Calu3 (cell line): ENCODE data around the gene LYZL6. TPM values are rescaled to one million over a fixed set of nuclear protein-coding genes. Genes with fewer than 3 reads are reported as not detected.

Source experiments
- Bru-seq: library from RNA; stranded (reverse); fragments of 400-500 nt; gene quantifications from one replicate; lab custom pipeline; 2021; lab: Mats Ljungman, UMichigan
- BruChase-seq, 2 experiments: library from RNA; stranded (reverse); fragments of 400-500 nt; gene quantifications; one replicate each; lab custom pipeline; 2021; lab: Mats Ljungman, UMichigan
- BruUV-seq: library from RNA; stranded (reverse); fragments of 400-500 nt; replicated peaks from 2 replicates; lab custom pipeline; 2021; lab: Mats Ljungman, UMichigan
- CTCF ChIA-PET: fragments of 300-600 bp; sonication (Branson Sonifier 250); formaldehyde crosslinking; loops from one replicate; lab custom pipeline; 2022; ENCODE audit warnings: antibody characterized with exemption; lab: Charles Lee
- DNase-seq: peaks from one replicate; pipeline ENCODE4 v3.0.0; 2022
- H3K27ac Mint-ChIP-seq: one replicate; pipeline ENCODE4 v1.8.0; 2022; ENCODE audit warnings: mixed read lengths; ENCODE audit not compliant: unreplicated experiment
- H3K27me3 Mint-ChIP-seq: one replicate; pipeline ENCODE4 v1.8.0; 2022; ENCODE audit warnings: mixed read lengths; ENCODE audit not compliant: unreplicated experiment
- H3K36me3 Mint-ChIP-seq: one replicate; pipeline ENCODE4 v1.8.0; 2022; ENCODE audit warnings: mild to moderate bottlenecking, moderate library complexity, mixed read lengths; ENCODE audit not compliant: insufficient read depth, unreplicated experiment
- H3K4me1 Mint-ChIP-seq: one replicate; pipeline ENCODE4 v1.8.0; 2022; ENCODE audit warnings: mild to moderate bottlenecking, low read depth, mixed read lengths; ENCODE audit not compliant: unreplicated experiment
- H3K4me3 Mint-ChIP-seq: one replicate; pipeline ENCODE4 v1.8.0; 2022; ENCODE audit warnings: mild to moderate bottlenecking, low read depth, moderate library complexity, mixed read lengths; ENCODE audit not compliant: unreplicated experiment
- H3K9me3 Mint-ChIP-seq: one replicate; pipeline ENCODE4 v1.8.0; 2022; ENCODE audit warnings: low read depth, mixed read lengths; ENCODE audit not compliant: unreplicated experiment
- CTCF ChIP-seq: fragments of 200-600 bp; IDR thresholded peaks from one replicate; pipeline ENCODE4 v1.8.0; 2022; ENCODE audit warnings: antibody characterized with exemption; ENCODE audit not compliant: unreplicated experiment
- intact Hi-C: fragments of 100-400 bp; cut with micrococcal nuclease; formaldehyde crosslinking; loops from one replicate; pipeline ENCODE4 v1.10.0; 2022; ENCODE audit not compliant: unreplicated experiment
- long read RNA-seq: library from polyadenylated mRNA; stranded (forward); transcript quantifications from one replicate; pipeline ENCODE4 v2.0.0, GENCODE V29; 2022
- total RNA-seq: library from RNA; stranded (reverse); gene quantifications from 2 replicates; pipeline ENCODE4 v1.2.3, GENCODE V29; 2022

The LYZL6 gene
- total RNA-seq (not detected in 2 replicates), Bru-seq, nascent RNA (not detected), BruChase-seq, experiment 1, labeled RNA remaining after a 6-hour chase (not detected), BruChase-seq, experiment 2, labeled RNA remaining after a 2-hour chase (not detected)
- long read RNA-seq, result 0 reads

GRCh38 chr17:35943537-35943936, at the start of gene LYZL6:
TSS of gene LYZL6 (minus strand) at chr17:35943713. CDS start at chr17:35939356, 4,357 bp downstream.
- H3K9me3 Mint-ChIP-seq, result no peaks in the 10 kb centered on the region
- DNase-seq, result no peak
- H3K36me3 Mint-ChIP-seq, result no peaks in the 10 kb centered on the region
- intact Hi-C loops, result no loop called here
- H3K27me3 Mint-ChIP-seq, result peaks cover 27% of the 10 kb centered on the region
- no peaks in the 10 kb centered on the region for H3K4me1 Mint-ChIP-seq
- H3K4me3 Mint-ChIP-seq, result no peak within 1 kb of the TSS
- no TSS peak for BruUV-seq
- no peak for TF ChIP-seq CTCF
- CTCF ChIA-PET, result no interaction called here
- no peak within 1 kb of the TSS for H3K27ac Mint-ChIP-seq

- H3K36me3 Mint-ChIP-seq, result no peaks in the 10 kb centered on the region
- H3K27ac Mint-ChIP-seq, result no peak overlapping the region
- no TSS peak for BruUV-seq
- no peaks in the 10 kb centered on the region for H3K4me1 Mint-ChIP-seq
- CTCF ChIA-PET, result no interaction called here
- TF ChIP-seq CTCF, result no peak
- peaks cover 2% of the 10 kb centered on the region for H3K9me3 Mint-ChIP-seq
- H3K27me3 Mint-ChIP-seq, result peaks cover 11% of the 10 kb centered on the region
- no peak overlapping the region for H3K4me3 Mint-ChIP-seq
- DNase-seq, result no peak
- intact Hi-C loops, result no loop called here
These were observed 47.6 kb upstream of the LYZL6 start for GRCh38 chr17:35991075-35991474.

GRCh38 chr17:35988164-35988563, 44.7 kb upstream of the LYZL6 start:
- intact Hi-C loops, result no loop called here
- no peak for DNase-seq
- H3K27ac Mint-ChIP-seq, result no peak overlapping the region
- CTCF ChIA-PET, result no interaction called here
- BruUV-seq, result no TSS peak
- H3K4me3 Mint-ChIP-seq, result no peak overlapping the region
- no peaks in the 10 kb centered on the region for H3K36me3 Mint-ChIP-seq
- H3K27me3 Mint-ChIP-seq, result peaks cover 39% of the 10 kb centered on the region
- no peak for TF ChIP-seq CTCF
- peaks cover 2% of the 10 kb centered on the region for H3K9me3 Mint-ChIP-seq
- H3K4me1 Mint-ChIP-seq, result no peaks in the 10 kb centered on the region

- no peak for TF ChIP-seq CTCF
- intact Hi-C loops, result no loop called here
- no peaks in the 10 kb centered on the region for H3K4me1 Mint-ChIP-seq
- no TSS peak for BruUV-seq
- no peak within 1 kb of the TSS for H3K27ac Mint-ChIP-seq
- no peak for DNase-seq
- no peaks in the 10 kb centered on the region for H3K36me3 Mint-ChIP-seq
- no peak within 1 kb of the TSS for H3K4me3 Mint-ChIP-seq
- peaks cover 54% of the 10 kb centered on the region for H3K27me3 Mint-ChIP-seq
- H3K9me3 Mint-ChIP-seq, result no peaks in the 10 kb centered on the region
- CTCF ChIA-PET, result interaction anchor here (0.7 kb wide), 1 partner anchor 18 kb away, joined by 3 read pairs; no protein-coding TSS in a partner anchor
These were observed 43.1 kb upstream of the LYZL6 start, which contains the start of gene CCL14 for GRCh38 chr17:35986643-35987042. TSS of gene CCL14 (minus strand) at chr17:35986729. CDS start at chr17:35986649, 80 bp downstream.
